A673 (cell line): ENCODE results near the gene ATP10D.

ENCODE experiments used
- EZH2 ChIP-seq: fragments of 200-600 bp; sonication (generic); IDR thresholded peaks from 2 replicates; pipeline ENCODE4 v1.6.1; 2017; ENCODE audit warnings: borderline replicate concordance, low read depth, mild to moderate bottlenecking, mixed read lengths, antibody characterized with exemption, low read length; ENCODE audit not compliant: poor library complexity, severe bottlenecking
- TF ChIP-seq, protein P1 (sequence below): fragments of 300-800, 200-600 bp; sonication (generic); conservative IDR thresholded peaks from 2 replicates; pipeline ENCODE4 v1.5.1; 2017; ENCODE audit warnings: low read depth, mild to moderate bottlenecking, antibody characterized with exemption, low read length, moderate library complexity, mixed read lengths

DNA sequence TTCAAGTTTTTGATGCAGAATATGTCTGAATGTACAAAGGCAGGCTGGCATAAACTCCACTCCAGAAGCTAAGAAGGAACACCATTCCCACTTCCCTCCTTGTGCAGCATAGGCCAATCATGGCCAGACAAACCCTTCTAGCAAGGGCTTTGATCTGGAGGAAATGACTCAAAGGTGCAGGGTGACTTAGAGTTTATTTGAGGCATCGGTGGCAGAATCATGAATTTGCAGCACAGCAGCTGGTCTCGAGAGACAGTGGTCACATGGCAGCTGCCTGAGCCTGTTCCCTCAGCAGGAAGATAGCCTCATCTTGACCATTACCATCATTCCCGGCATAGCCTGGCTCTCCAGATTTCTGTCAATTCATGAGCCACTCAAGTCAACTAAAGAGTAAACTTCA, 154.5 kb downstream of the ATP10D start:
- TF ChIP-seq, protein P1, sequence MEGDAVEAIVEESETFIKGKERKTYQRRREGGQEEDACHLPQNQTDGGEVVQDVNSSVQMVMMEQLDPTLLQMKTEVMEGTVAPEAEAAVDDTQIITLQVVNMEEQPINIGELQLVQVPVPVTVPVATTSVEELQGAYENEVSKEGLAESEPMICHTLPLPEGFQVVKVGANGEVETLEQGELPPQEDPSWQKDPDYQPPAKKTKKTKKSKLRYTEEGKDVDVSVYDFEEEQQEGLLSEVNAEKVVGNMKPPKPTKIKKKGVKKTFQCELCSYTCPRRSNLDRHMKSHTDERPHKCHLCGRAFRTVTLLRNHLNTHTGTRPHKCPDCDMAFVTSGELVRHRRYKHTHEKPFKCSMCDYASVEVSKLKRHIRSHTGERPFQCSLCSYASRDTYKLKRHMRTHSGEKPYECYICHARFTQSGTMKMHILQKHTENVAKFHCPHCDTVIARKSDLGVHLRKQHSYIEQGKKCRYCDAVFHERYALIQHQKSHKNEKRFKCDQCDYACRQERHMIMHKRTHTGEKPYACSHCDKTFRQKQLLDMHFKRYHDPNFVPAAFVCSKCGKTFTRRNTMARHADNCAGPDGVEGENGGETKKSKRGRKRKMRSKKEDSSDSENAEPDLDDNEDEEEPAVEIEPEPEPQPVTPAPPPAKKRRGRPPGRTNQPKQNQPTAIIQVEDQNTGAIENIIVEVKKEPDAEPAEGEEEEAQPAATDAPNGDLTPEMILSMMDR: no peak
- TF ChIP-seq EZH2: no peak
